ENCODE data around the gene BCR. TPM values are rescaled to one million over a fixed set of nuclear protein-coding genes. Genes with fewer than 3 reads are reported as not detected.

BCR gene
- total and polyA plus RNA-seq, 2 experiments from 2014 or later = 38.8 to 42.2 TPM

- H3K27ac ChIP-seq = peak overlapping the region; percentile 34
- peak overlapping the region; percentile 76 for H3K4me2 ChIP-seq
- H3K36me3 ChIP-seq (replicated peaks; ENCODE audit: insufficient read depth, low read depth) = no peaks in the 10 kb centered on the region
- H3K9me3 ChIP-seq (ENCODE audit: low read depth) = no peaks in the 10 kb centered on the region
- H3K4me3 ChIP-seq = no peak overlapping the region
- H3K27me3 ChIP-seq = no peaks in the 10 kb centered on the region
- H4K20me1 ChIP-seq (ENCODE audit: insufficient read depth, poor library complexity, severe bottlenecking) = peaks cover 91% of the 10 kb centered on the region
- peaks cover 93% of the 10 kb centered on the region for H3K79me2 ChIP-seq
- peaks cover 61% of the 10 kb centered on the region for H3K4me1 ChIP-seq (ENCODE audit: insufficient read depth)
- DNase-seq (ENCODE audit: low spot score) = no peak
- TF ChIP-seq, protein P1, sequence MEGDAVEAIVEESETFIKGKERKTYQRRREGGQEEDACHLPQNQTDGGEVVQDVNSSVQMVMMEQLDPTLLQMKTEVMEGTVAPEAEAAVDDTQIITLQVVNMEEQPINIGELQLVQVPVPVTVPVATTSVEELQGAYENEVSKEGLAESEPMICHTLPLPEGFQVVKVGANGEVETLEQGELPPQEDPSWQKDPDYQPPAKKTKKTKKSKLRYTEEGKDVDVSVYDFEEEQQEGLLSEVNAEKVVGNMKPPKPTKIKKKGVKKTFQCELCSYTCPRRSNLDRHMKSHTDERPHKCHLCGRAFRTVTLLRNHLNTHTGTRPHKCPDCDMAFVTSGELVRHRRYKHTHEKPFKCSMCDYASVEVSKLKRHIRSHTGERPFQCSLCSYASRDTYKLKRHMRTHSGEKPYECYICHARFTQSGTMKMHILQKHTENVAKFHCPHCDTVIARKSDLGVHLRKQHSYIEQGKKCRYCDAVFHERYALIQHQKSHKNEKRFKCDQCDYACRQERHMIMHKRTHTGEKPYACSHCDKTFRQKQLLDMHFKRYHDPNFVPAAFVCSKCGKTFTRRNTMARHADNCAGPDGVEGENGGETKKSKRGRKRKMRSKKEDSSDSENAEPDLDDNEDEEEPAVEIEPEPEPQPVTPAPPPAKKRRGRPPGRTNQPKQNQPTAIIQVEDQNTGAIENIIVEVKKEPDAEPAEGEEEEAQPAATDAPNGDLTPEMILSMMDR (IDR thresholded peaks at IDR 0.05; ENCODE audit: poor library complexity) = no peak
- TF ChIP-seq EZH2phosphoT487 (IDR thresholded peaks at IDR 0.05; ENCODE audit: low read depth, severe bottlenecking, unreplicated experiment) (no peak), EZH2 (IDR thresholded peaks at IDR 0.05; ENCODE audit: borderline replicate concordance) (no peak)
- no peak overlapping the region for H2AFZ ChIP-seq
- WGBS (ENCODE audit: low lambda C conversion rate, missing lambda C conversion rate) = 84% methylated on average over 10 of the region's 10 CpGs
- no peaks in the 10 kb centered on the region for H3K9me2 ChIP-seq (replicated peaks; ENCODE audit: insufficient read depth)
These were observed 39.0 kb downstream of the BCR start for GRCh38 chr22:23219317-23219716.

DNA sequence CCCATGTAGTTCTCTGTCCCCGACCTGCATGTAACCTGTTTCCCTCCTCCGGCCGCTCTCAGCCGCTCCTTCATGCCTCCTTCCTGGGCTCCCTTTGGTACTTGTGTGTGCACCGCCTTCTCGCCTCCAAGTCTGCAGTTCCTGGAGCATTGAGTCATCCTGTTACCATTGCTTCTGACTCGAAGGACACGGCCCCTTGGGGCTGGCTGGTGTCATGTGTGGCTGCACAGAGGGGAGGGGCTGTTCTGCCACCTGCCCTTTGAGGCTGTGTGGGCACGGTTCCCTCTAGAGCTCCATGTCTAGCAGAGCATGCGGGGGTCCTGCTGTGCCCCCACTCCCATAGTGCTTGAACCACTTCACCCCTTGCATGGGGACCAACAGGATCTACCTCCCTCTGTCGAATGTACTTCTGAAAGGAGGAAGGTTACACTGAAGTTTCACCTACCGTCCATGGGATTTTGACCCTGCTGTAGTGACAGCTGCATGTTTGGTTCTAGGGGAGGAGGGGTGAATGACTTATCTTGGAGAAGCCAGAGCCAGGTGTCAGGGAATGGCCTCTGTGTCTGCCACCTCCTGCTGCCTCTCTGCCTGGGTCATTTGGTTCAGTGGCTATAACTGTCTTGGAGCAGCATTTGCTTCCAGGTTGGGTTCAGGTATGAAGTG lies 39.6 kb downstream of the BCR start:
- no peak overlapping the region for H3K27ac ChIP-seq
- no peak overlapping the region for H2AFZ ChIP-seq
- peaks cover 62% of the 10 kb centered on the region for H3K4me1 ChIP-seq (ENCODE audit: insufficient read depth)
- H3K9me2 ChIP-seq (replicated peaks; ENCODE audit: insufficient read depth) = no peaks in the 10 kb centered on the region
- H4K20me1 ChIP-seq (ENCODE audit: insufficient read depth, poor library complexity, severe bottlenecking) = peaks cover 86% of the 10 kb centered on the region
- H3K36me3 ChIP-seq (replicated peaks; ENCODE audit: insufficient read depth, low read depth) = no peaks in the 10 kb centered on the region
- H3K27me3 ChIP-seq = no peaks in the 10 kb centered on the region
- no peaks in the 10 kb centered on the region for H3K9me3 ChIP-seq (ENCODE audit: low read depth)
- no peak for TF ChIP-seq EZH2phosphoT487 (IDR thresholded peaks at IDR 0.05; ENCODE audit: low read depth, severe bottlenecking, unreplicated experiment)
- no peak for TF ChIP-seq EZH2 (IDR thresholded peaks at IDR 0.05; ENCODE audit: borderline replicate concordance)
- TF ChIP-seq, protein P1 (IDR thresholded peaks at IDR 0.05; ENCODE audit: poor library complexity) = no peak
- DNase-seq (ENCODE audit: low spot score) = peak; percentile 54
- no peak overlapping the region for H3K4me3 ChIP-seq
- peak overlapping the region; percentile 76 for H3K4me2 ChIP-seq
- 71% methylated on average over 12 of the region's 12 CpGs for WGBS (ENCODE audit: low lambda C conversion rate, missing lambda C conversion rate)
- H3K79me2 ChIP-seq = peaks cover 93% of the 10 kb centered on the region

DNA sequence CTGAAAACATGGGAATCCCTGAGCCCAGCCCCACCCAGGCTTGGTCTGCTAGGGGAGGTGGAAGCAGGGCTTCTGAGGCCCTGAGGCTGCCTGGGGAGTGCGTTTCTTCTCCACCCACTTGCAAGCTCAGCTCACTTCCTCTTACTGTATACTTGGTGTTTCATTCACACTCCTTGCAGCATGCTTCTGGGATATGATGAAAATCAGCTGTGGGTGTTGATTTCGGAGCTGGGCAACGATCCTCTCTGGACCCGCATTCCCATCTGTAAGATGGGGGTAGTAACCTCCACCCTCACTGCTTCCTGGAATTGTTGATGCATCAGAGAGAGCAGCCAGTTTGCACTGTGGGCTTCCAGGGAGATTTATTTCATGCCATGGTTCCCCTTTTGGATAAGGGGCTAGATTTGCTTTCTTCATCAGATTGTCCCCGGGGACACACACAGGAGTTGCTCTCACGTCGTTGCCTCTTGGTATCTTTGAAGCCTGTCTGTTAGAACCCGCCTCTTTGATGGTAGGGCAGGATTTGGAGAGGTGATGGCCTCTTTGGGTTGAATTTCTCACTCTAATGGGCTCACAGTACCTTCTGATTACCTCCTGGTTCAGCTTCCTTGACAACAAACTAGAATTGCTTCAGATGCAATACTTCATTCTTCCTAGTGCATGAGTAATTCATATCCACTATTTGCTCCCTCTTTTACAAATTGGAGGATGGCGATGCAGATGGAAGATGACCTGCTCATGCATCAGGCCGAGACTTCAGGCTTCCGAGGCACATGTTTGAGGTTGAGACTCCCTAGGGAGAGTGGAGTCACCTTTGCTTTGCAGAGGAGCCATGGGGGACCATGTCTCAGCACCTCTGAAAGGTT lies 40.4 kb downstream of the BCR start:
- no peak overlapping the region for H3K27ac ChIP-seq
- peak overlapping the region; percentile 76 for H3K4me2 ChIP-seq
- H4K20me1 ChIP-seq (ENCODE audit: insufficient read depth, poor library complexity, severe bottlenecking) = peaks cover 82% of the 10 kb centered on the region
- TF ChIP-seq, protein P1 (IDR thresholded peaks at IDR 0.05; ENCODE audit: poor library complexity) = no peak
- no peak for TF ChIP-seq EZH2 (IDR thresholded peaks at IDR 0.05; ENCODE audit: borderline replicate concordance)
- no peak for TF ChIP-seq EZH2phosphoT487 (IDR thresholded peaks at IDR 0.05; ENCODE audit: low read depth, severe bottlenecking, unreplicated experiment)
- H3K36me3 ChIP-seq (replicated peaks; ENCODE audit: insufficient read depth, low read depth) = no peaks in the 10 kb centered on the region
- no peaks in the 10 kb centered on the region for H3K27me3 ChIP-seq
- H3K9me3 ChIP-seq (ENCODE audit: low read depth) = no peaks in the 10 kb centered on the region
- DNase-seq (ENCODE audit: low spot score) = no peak
- H3K79me2 ChIP-seq = peaks cover 93% of the 10 kb centered on the region
- peaks cover 56% of the 10 kb centered on the region for H3K4me1 ChIP-seq (ENCODE audit: insufficient read depth)
- H2AFZ ChIP-seq = no peak overlapping the region
- no peak overlapping the region for H3K4me3 ChIP-seq
- 79% methylated on average over 11 of the region's 11 CpGs for WGBS (ENCODE audit: low lambda C conversion rate, missing lambda C conversion rate)
- no peaks in the 10 kb centered on the region for H3K9me2 ChIP-seq (replicated peaks; ENCODE audit: insufficient read depth)

Data from hepatocyte (in vitro differentiated cells).